Nephron progenitor cell (in vitro differentiated cells): ENCODE measurements around the gene PHACTR1.

Source experiments
- DNase-seq: peaks from one replicate; pipeline ENCODE4 v3.0.0; 2021
- H3K27ac Mint-ChIP-seq: 2 replicates; pipeline ENCODE4 v1.8.0; 2021; ENCODE audit warnings: mild to moderate bottlenecking, moderate library complexity, mixed read lengths
- H3K27me3 Mint-ChIP-seq: 2 replicates; pipeline ENCODE4 v1.8.0; 2021; ENCODE audit warnings: mild to moderate bottlenecking, low read depth, mixed read lengths; ENCODE audit not compliant: poor library complexity
- H3K36me3 Mint-ChIP-seq: 2 replicates; pipeline ENCODE4 v1.8.0; 2021; ENCODE audit warnings: low read depth, mixed read lengths
- H3K4me1 Mint-ChIP-seq: 2 replicates; pipeline ENCODE4 v1.8.0; 2021; ENCODE audit warnings: mixed read lengths
- H3K4me3 Mint-ChIP-seq: 2 replicates; pipeline ENCODE4 v1.8.0; 2021; ENCODE audit warnings: mild to moderate bottlenecking, moderate library complexity, mixed read lengths
- H3K9me3 Mint-ChIP-seq: 2 replicates; pipeline ENCODE4 v1.8.0; 2021; ENCODE audit warnings: mild to moderate bottlenecking, moderate library complexity, mixed read lengths
- TF ChIP-seq, protein P1 (sequence below): fragments of 200-600 bp; sonication (generic); IDR thresholded peaks from 2 replicates; pipeline ENCODE4 v1.5.0; 2021; ENCODE audit warnings: antibody characterized with exemption

PHACTR1 gene

DNA sequence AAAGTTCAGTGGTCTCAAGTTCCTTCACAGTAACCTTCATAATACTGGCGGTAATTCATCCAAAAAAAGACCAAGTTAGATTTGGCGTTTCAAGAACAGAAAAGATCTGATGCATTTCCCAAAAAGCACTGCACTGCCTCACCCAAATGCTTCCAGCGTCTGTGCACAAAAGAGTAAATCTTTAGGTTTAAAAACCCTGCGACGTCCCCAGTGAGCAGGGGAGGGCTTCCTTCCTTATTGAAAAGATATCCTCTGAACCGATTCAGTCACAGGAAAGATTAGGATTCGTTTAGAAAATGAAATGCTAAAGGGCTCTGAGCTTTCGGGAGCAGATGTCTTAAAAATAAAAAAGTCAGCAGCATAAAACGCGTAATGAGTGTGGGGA is 611.1 kb downstream of the PHACTR1 start:
- peak overlapping the region; percentile 95 for H3K27ac Mint-ChIP-seq

DNA sequence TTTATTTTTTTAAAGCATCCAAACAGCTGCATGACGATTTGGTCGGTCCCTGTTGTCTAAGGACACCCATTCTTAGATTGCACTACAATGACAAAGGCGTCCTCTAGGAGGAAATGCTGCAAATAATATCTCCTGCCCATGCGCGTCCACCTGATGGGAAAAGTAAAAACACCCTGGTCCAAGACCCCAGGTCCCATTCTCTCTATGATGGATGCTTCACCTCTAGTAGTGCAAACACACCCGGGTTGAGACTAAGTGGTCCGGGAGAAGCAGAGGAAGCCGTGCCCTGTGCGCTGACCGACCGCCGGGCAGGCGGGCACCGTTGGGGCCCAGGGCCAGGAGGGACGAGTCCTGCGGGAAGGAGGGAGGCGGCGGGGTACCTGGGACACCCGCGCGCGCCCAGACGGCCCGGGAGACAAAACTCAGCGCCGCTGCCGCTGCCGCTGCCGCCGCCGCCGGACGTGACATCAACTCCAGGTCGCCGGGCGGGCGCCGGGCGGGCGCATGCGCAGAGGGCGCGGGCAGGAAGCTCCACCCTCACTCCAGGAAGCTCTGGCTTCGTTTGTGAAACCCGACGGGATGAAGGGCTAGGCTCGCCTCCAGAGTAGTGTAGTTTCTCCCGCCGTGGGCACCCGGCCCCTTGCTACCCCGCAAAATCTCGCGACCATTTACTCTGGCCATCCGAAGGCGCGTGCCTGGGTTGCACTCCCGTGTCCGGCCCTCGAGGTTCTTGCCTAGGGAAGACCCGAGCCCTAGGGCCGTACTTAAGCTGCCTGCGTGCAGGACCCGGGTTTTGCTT is 611.7 kb downstream of the PHACTR1 start, which contains the start of gene TBC1D7:
TBC1D7 (minus strand) TSS at position 462 of the 799 bp plus-strand sequence. CDS start 1,639 bp downstream, outside the sequence.
- Mint-ChIP-seq H3K9me3 (no peaks in the 10 kb centered on the region), H3K4me3 (peak within 1 kb of the TSS; percentile 95), H3K36me3 (peaks cover 28% of the 10 kb centered on the region), H3K27ac (peak within 1 kb of the TSS; percentile 95), H3K4me1 (peaks cover 47% of the 10 kb centered on the region), H3K27me3 (peaks cover 8% of the 10 kb centered on the region)
- TF ChIP-seq, protein P1, sequence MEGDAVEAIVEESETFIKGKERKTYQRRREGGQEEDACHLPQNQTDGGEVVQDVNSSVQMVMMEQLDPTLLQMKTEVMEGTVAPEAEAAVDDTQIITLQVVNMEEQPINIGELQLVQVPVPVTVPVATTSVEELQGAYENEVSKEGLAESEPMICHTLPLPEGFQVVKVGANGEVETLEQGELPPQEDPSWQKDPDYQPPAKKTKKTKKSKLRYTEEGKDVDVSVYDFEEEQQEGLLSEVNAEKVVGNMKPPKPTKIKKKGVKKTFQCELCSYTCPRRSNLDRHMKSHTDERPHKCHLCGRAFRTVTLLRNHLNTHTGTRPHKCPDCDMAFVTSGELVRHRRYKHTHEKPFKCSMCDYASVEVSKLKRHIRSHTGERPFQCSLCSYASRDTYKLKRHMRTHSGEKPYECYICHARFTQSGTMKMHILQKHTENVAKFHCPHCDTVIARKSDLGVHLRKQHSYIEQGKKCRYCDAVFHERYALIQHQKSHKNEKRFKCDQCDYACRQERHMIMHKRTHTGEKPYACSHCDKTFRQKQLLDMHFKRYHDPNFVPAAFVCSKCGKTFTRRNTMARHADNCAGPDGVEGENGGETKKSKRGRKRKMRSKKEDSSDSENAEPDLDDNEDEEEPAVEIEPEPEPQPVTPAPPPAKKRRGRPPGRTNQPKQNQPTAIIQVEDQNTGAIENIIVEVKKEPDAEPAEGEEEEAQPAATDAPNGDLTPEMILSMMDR: no peak
- DNase-seq: peak; percentile 96

More for the DNA sequence above, 611.1 kb downstream of the PHACTR1 start:
- TF ChIP-seq, protein P1: no peak
- Mint-ChIP-seq H3K36me3 (peaks cover 30% of the 10 kb centered on the region), H3K4me3 (peak overlapping the region; percentile 95), H3K9me3 (no peaks in the 10 kb centered on the region), H3K4me1 (peaks cover 47% of the 10 kb centered on the region), H3K27me3 (peaks cover 8% of the 10 kb centered on the region)
- no peak for DNase-seq

DNA sequence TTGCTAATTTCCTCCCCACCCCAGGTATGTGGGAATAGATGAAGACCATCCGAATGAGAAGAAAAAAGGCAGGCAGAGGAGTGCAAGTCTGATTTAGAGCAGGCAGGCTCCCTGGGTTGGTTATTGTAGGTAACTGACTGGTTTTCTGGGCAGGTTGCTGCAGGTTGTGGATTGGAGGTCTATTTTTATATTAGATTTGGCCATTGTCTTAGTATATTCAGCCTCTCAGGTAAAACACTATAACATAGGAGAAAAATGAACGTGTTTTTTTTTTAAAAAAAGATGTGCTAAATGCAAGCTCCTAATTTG is 612.3 kb downstream of the PHACTR1 start:
- Mint-ChIP-seq H3K4me1 (peaks cover 47% of the 10 kb centered on the region), H3K9me3 (no peaks in the 10 kb centered on the region), H3K36me3 (peaks cover 23% of the 10 kb centered on the region), H3K27ac (peak overlapping the region; percentile 90), H3K4me3 (peak overlapping the region; percentile 95), H3K27me3 (peaks cover 10% of the 10 kb centered on the region)
- TF ChIP-seq, protein P1: no peak
- no peak for DNase-seq

DNA sequence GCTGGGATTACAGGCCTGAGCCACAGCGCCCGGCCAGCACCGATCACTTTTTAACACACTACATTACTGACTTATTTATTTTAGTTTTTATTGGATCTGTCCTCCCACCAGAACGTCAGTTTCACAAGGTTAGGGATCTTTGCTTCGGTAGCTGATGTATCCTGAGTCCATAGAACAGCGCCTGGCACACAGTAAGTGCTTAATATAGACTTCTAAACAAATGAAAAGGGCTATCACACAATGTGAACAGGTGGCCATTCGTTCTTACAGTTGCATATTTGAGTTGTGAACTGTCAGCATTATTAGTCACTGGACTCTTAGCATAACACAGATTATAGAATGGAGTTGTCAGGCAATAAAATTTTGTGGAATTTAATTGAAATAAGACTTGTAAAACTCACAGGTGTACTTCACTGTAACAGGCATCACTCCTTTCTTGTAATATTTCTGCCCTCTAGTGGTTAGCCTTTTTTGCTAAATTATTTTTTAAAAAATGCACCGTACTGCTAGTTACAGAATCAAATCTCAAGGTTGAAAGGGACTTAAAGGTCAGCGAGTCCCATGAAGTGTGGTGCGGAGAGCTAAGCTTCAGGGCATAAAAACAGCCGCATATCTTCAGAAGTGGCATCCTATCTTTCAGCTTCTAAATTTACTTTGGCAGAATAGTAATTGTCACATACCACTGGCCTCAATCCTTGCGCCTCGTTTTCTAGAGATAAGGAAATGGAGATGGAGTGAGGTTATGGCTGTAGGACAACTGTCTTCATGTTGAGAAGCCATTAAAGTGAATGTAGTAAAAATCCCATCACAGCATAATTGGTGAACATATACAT is 615.2 kb downstream of the PHACTR1 start:
- Mint-ChIP-seq H3K4me3 (no peak overlapping the region), H3K27ac (no peak overlapping the region), H3K4me1 (peaks cover 41% of the 10 kb centered on the region), H3K36me3 (peaks cover under 1% of the 10 kb centered on the region), H3K9me3 (no peaks in the 10 kb centered on the region), H3K27me3 (peaks cover 10% of the 10 kb centered on the region)
- DNase-seq: no peak
- TF ChIP-seq, protein P1: peak; percentile 56

DNA sequence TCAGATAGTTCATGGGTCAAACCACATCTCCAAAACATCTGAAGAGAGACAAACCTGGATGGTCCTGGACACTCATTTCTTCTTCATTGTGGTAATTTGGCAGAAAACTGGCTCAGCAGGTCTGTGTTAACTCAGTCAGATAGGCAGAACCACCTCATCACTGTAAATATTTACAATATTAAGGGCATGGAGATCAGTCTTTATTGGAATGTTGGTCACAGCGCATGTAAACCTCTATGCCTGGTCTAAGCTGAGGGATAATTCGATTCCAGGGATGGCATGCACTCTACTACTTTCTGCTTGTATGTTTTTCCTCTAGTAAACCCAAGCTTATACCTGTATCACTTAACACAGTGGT is 615.8 kb downstream of the PHACTR1 start:
- H3K4me3 Mint-ChIP-seq: no peak overlapping the region

More for the DNA sequence above, 615.8 kb downstream of the PHACTR1 start:
- peaks cover 39% of the 10 kb centered on the region for H3K4me1 Mint-ChIP-seq
- H3K36me3 Mint-ChIP-seq: no peaks in the 10 kb centered on the region
- H3K9me3 Mint-ChIP-seq: no peaks in the 10 kb centered on the region
- TF ChIP-seq, protein P1: no peak
- H3K27ac Mint-ChIP-seq: no peak overlapping the region
- no peak for DNase-seq
- peaks cover 10% of the 10 kb centered on the region for H3K27me3 Mint-ChIP-seq
